Measurements from ENCODE around the gene CFAP43. TPM values are rescaled to one million over a fixed set of nuclear protein-coding genes. Genes with fewer than 3 reads are reported as not detected.
A peak's percentile ranks its signal among the peaks of the same experiment; 100 is the strongest.

Gene CFAP43, protein sequence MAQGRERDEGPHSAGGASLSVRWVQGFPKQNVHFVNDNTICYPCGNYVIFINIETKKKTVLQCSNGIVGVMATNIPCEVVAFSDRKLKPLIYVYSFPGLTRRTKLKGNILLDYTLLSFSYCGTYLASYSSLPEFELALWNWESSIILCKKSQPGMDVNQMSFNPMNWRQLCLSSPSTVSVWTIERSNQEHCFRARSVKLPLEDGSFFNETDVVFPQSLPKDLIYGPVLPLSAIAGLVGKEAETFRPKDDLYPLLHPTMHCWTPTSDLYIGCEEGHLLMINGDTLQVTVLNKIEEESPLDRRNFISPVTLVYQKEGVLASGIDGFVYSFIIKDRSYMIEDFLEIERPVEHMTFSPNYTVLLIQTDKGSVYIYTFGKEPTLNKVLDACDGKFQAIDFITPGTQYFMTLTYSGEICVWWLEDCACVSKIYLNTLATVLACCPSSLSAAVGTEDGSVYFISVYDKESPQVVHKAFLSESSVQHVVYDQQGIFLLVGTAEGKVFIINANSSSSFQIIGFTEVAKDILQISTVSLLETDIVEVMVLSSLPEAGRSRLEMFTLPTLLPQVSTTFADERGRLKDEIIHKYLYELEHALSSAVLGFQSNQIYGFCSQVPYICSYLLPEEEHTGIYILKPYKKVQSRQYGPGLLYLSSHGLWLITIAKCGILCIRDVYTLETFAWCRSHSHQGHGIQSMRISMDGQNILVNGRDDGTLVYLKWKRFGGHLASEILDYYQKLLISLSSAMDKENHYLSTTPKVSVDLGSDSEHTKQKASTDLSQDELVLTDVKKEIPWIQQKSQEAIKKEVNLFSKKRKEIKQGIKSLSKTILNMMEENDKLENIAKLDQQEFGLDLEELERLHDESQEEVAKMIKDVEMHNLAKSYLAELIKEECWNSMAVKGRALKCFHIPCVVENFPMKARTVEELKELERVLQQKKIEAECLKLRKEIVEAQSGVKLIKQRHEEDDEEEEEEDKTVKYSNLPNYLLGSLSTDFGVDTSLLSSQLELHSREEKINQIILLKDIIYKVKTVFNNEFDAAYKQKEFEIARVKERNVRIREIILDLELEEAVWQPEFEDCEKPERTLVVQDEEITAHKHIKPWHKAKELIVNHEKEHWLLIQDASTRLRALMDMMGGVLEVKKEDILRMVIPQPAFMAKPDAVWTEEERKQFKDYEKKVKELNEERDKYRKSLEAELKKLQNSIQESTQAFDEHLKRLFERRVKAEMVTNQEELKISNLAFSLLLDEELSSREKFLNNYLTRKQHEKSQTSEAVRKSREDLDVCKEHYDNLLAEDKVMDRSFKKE (N-terminal part only)
- 1.7 TPM for total RNA-seq (ENCODE audit: insufficient read depth, low replicate concordance)

DNA sequence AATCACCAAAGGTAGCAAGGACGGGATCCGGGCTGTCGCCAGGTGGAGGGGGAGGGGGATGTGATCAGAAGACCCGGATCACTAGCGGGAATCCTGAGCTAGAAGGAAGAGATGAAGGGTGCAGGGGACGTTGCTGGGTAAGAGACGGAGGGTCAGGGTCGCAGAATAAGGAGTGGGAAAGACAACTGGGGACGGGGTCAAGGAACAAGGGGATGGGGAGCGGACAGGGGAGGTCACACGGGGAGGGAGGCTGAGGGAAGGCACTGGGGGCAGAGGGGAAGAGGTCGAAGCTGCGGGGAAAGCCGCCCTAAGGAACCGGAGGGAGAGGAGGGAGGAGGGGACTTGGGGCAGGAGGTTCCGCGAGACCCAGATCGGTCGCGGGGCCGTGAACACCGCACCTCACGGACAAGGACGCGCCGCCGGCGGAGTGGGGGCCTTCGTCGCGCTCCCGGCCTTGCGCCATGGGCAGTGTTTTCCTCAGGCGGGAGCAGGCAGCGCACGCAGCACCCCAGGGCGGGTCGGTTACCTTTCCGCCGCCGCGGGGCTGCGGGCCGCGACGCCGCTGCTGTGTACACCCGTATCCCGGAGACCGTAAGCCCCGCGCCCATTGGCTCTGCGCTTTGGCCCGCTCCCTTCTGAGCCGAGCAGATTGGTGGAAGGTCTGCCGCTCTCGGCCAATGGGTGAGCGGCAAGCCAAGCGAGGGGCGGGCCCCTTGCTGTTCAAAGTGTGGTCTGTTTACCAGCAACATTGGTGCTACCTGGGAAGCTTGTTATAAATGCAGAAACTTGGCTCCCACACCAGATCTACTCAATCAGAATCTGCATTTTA lies at the start of gene CFAP43:
Gene CFAP43 (minus strand): TSS at position 581 of the 829 bp plus-strand sequence. CDS start 118 bp downstream, at position 463.
- peak; percentile 98 for DNase-seq (ENCODE audit: low spot score)

- no peak for DNase-seq (ENCODE audit: low spot score)
Observed at GRCh38 chr10:104281694-104282093, 49.5 kb upstream of the CFAP43 start.

- DNase-seq (ENCODE audit: low spot score), result no peak
Observed at GRCh38 chr10:104279550-104280259, 47.5 kb upstream of the CFAP43 start.

- DNase-seq (ENCODE audit: low spot score), result no peak
Observed at GRCh38 chr10:104277785-104278184, 45.6 kb upstream of the CFAP43 start.

DNA sequence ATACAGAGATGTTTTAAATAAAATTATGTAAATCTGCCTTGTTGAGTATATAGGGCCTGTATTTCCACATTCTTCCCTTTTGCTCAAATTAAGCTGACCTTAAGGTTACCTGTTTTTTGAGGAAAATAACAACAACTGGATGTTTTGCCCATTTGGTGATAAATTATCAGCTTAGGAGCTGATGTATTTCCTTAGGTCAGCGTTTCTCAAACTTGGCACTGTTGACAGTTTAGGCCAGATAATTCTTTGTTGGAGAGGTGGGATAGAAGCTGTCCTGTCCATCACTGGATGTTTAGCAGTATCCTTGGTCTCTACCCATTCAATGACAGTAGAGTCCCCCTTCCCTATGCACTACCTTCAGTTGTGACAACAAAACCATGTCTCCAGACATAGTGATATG lies 44.0 kb upstream of the CFAP43 start:
- DNase-seq (ENCODE audit: low spot score), result no peak

DNA sequence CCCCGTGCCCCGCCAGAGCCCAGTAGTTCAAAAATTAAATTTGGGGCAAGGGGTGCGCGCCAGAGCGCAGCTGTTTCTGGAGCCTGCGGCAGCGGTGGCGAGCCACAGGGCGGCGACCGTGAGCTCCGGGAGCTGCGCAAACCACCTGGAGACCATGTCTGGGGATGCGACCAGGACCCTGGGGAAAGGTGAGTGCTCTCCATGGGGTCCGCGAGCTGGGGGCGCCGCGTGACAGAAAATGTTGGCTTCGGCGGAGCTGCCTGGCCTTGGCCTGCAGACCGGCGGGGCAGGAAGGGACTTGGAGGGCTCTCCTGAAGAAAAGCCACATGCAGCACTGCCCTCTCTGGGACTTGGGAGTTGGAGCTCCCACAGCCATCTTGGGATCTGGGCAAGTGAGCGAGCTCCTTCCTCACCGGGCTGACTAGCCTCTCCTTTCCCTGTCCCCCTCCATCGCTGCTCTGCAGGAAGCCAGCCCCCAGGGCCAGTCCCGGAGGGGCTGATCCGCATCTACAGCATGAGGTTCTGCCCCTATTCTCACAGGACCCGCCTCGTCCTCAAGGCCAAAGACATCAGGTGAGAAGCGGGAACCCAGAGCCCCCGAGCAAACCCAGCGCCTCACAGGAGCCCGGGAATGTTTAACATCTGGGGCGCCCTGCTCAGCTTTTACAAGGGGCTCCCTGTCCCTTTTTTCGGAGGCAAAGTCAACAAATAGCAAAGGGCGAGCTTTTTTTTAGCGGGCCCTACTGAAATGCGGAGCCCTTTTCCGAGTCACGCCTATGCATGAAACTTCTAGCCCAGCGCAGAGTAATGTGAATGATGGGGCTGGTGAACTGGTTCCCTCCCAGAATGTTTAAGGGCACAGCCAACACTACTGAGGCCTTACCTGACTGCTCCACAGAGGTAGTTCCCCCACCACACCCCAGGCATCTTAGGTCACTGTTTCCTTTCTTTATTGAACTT lies 42.9 kb upstream of the CFAP43 start:
- DNase-seq (ENCODE audit: low spot score), result no peak

DNA sequence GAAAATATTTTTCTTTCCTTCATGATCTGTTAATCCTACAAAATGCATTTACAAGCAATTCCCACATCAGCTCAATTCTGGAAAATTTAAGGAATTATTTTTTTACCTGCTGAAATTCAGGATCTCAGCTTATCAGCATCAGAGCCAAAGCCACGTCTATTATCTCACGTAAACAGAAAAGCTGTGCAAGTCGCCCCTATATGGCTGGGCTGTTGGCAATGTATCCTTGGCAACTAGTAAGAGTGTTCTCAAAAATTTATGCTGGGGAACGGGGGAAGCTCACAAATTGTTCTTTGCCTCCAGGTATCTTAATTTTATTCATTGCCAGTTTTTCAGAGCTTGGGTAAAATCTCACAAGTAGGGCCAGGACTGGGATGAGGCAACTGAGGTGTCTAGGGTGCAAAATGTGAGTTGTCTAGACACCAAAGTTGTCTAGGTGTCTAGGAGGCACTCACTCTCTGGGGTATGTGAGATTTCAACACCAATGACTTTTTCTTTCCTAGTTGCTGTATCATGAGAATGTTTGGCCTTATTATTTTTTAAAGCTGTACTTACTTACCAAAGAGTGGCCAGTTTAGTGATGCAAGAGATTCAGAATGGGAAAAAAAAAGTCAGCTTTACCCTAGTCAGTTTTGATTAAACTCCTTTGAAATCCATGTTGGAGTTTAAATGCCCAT lies 41.9 kb upstream of the CFAP43 start:
- DNase-seq (ENCODE audit: low spot score), result no peak

- no peak for DNase-seq (ENCODE audit: low spot score)
Observed at GRCh38 chr10:104273286-104273685, 41.1 kb upstream of the CFAP43 start.

DNA sequence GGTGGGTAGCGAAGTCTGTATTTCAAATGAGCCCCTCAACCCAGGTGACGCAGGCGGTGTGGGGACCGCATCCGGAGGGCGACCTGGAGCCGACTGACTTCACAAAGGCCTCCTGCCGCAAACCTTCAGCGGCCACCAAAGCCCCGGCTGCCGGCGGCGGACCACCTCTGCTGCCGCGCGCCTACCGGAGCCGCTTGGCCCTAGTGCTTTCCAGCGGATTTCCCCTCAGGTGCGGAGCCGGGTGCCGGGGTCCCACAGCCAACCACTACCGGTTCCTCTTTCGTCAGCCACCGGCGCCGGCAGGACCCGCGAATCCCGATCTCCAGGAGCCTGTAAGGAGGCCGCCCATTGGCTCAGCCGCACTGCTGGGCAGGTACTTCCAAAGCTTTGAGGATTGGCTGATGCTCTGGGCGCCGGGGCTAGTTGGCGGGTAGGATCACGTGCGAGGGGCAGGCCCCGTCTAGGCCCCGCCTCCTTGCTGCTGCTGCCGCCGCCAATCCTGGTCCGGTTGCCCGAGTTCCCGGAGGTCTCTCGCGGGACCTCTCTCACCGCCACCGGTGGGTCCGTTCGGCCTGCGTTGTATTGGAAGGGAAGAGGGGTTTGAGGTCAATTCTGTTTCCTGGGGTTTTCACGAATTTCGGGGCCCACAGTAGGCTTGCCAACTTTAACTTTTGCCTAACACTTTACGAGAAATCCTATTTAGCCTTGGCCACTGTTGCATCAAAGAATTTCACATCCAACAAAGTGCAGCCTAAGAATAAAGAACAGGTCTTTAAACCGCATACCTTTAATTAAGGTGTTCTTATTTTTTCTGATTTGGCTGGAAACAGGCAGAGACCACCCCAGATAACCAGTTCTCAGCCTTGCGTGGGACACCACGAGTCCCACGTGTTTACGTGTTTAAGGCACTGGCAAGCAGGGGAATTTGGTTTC lies 36.8 kb upstream of the CFAP43 start, which contains the start of gene GSTO2:
Gene GSTO2 (plus strand): TSS at position 472 of the 933 bp plus-strand sequence. CDS start 5,732 bp downstream, outside the sequence.
- peak; percentile 99 for DNase-seq (ENCODE audit: low spot score)

GRCh38 chr10:104268405-104268712 lies 36.2 kb upstream of the CFAP43 start:
- no peak for DNase-seq (ENCODE audit: low spot score)

GRCh38 chr10:104267721-104268404 lies 35.7 kb upstream of the CFAP43 start:
- no peak for DNase-seq (ENCODE audit: low spot score)

- DNase-seq (ENCODE audit: low spot score), result no peak
Observed at GRCh38 chr10:104264783-104265182, 32.6 kb upstream of the CFAP43 start.

GRCh38 chr10:104262055-104262454 lies 29.9 kb upstream of the CFAP43 start:
- DNase-seq (ENCODE audit: low spot score), result no peak

DNA sequence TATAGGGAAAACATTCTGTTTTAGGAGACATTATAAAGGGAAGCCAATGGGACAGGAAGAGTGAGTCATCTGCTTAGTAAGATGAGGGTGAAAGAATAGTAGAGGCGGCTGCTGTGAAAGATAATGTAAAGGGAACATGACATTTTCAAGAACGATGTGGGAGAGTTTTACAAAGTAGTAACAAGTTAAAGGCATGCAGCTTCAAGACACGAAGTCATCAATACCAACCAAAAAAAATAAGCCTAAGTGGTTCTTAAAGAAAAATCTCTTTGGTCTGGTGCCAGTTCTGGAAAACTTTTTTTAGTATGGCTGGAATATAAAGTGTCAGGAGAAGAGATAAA lies 28.6 kb upstream of the CFAP43 start:
- DNase-seq (ENCODE audit: low spot score), result no peak

DNA sequence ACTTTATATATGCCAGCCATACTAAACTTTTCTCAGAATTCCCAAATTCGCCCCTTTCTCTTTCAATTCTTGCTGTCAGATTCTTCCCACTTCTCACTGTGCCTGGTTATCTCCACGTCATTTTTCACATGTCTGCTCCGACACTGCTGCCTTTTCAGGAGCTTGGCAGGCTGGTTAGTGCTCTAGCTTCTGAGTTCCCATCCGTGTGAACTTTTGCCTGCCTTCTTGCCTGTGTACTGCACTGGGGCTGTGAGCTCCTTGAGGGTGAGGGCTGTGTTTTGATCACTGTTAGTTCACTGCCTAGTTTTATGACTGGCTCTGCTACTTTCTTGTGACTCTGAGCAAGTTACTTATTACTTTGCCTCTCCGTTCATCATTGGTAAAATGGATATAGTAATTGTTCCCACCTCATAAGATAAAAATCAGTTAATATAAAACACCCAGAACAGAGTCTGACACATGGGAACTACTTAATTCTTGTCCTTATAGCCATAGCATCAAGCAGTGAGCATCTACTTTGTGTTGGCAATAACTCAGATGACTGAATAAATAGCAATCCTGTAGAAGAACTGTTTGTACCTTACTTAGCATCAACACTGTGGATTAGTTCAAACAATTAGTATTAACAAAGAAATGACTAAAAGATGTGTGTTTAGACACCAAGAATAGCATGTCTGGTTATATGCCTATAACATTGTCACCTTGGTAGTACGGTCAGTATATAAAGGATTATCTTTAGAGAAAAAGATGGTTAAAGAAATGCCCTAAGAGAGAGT lies 28.0 kb upstream of the CFAP43 start:
- no peak for DNase-seq (ENCODE audit: low spot score)

- no peak for DNase-seq (ENCODE audit: low spot score)
Observed at GRCh38 chr10:104259456-104259855, 27.3 kb upstream of the CFAP43 start.
